Glutamatergic neuron (in vitro differentiated cells): ENCODE measurements around the gene FKBP14. TPM values are rescaled to one million over a fixed set of nuclear protein-coding genes. Genes with fewer than 3 reads are reported as not detected.
A peak's percentile ranks its signal among the peaks of the same experiment; 100 is the strongest.
"Not testable (repeated sequence)": the region's sequence is repeated elsewhere in the genome, so short reads cannot be mapped to it uniquely, and the experiment has no call there.

Experiments used
- DNase-seq: peaks from one replicate; pipeline ENCODE4 v3.0.0; 2022
- H3K27ac Mint-ChIP-seq: one replicate; pipeline ENCODE4 v1.8.0; 2020; ENCODE audit warnings: mild to moderate bottlenecking, mixed read lengths, inconsistent platforms; ENCODE audit not compliant: unreplicated experiment
- H3K27me3 Mint-ChIP-seq: one replicate; pipeline ENCODE4 v1.8.0; 2020; ENCODE audit warnings: mild to moderate bottlenecking, moderate library complexity, mixed read lengths, inconsistent platforms; ENCODE audit not compliant: unreplicated experiment
- H3K36me3 Mint-ChIP-seq: one replicate; pipeline ENCODE4 v1.8.0; 2020; ENCODE audit warnings: mild to moderate bottlenecking, mixed read lengths, inconsistent platforms; ENCODE audit not compliant: unreplicated experiment
- H3K4me1 Mint-ChIP-seq: one replicate; pipeline ENCODE4 v1.8.0; 2020; ENCODE audit warnings: mild to moderate bottlenecking, low read depth, mixed read lengths, inconsistent platforms; ENCODE audit not compliant: unreplicated experiment
- H3K4me3 Mint-ChIP-seq: one replicate; pipeline ENCODE4 v1.8.0; 2020; ENCODE audit warnings: mild to moderate bottlenecking, mixed read lengths, inconsistent platforms; ENCODE audit not compliant: unreplicated experiment
- H3K9me3 Mint-ChIP-seq: one replicate; pipeline ENCODE4 v1.8.0; 2020; ENCODE audit warnings: mild to moderate bottlenecking, moderate library complexity, mixed read lengths, inconsistent platforms; ENCODE audit not compliant: unreplicated experiment
- total RNA-seq: library from RNA; stranded (reverse); fragmentation: NEBNext Ultra II Directional; extraction: Animal tissue kit (Norgen Biotek cat#: 25700); gene quantifications from one replicate; pipeline ENCODE4 v1.2.1, GENCODE V29; 2021; ENCODE audit not compliant: unreplicated experiment
- TF ChIP-seq, protein P1 (sequence below): fragments of 200-600 bp; sonication (generic); IDR thresholded peaks from one replicate; pipeline ENCODE4 v1.5.0; 2021; ENCODE audit not compliant: partially characterized antibody, unreplicated experiment

Gene FKBP14
- total RNA-seq, 1 donor from 2014 or later: 6.8 TPM

DNA sequence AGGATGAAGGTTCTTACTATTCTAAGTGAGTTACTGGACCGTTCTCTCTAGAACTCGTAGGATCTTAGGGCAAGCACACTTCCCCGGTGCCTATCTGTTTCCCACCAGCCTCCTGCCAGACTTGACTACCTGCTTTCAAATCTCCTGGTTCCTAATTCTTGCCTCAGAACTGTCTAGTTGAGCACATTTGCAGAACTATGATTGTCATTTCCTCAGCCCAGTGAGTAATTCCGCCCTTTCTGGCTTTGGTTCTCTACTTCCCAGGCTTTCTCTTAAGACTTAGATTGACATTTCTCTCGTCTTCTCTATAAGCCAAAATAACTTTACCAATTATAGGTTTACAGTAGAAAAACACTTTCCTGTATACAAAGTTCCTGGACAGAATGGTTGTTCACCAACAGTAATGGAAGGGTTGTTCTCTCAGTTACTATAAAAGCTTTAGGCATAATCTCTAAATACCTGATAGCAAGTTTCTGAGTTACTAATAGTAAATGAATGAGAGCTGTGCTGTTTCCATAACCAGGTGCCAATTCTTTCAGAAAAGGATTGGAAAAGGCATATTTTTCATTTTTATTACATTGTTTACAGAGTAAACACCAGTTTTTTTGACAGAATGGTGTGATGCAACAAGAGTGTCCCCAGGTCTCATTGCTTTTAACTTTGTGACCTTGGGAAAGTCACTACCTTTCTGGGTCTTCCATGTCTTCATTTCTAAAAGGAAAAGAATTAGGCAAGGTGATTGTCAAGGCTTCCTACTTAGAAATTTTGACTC lies 42.8 kb upstream of the FKBP14 start:
- H3K4me3 Mint-ChIP-seq: no peak overlapping the region
- no peak overlapping the region for H3K27ac Mint-ChIP-seq
- no peaks in the 10 kb centered on the region for H3K4me1 Mint-ChIP-seq
- no peaks in the 10 kb centered on the region for H3K9me3 Mint-ChIP-seq
- peaks cover 2% of the 10 kb centered on the region for H3K27me3 Mint-ChIP-seq
- no peak for DNase-seq
- peaks cover 5% of the 10 kb centered on the region for H3K36me3 Mint-ChIP-seq
- TF ChIP-seq, protein P1, sequence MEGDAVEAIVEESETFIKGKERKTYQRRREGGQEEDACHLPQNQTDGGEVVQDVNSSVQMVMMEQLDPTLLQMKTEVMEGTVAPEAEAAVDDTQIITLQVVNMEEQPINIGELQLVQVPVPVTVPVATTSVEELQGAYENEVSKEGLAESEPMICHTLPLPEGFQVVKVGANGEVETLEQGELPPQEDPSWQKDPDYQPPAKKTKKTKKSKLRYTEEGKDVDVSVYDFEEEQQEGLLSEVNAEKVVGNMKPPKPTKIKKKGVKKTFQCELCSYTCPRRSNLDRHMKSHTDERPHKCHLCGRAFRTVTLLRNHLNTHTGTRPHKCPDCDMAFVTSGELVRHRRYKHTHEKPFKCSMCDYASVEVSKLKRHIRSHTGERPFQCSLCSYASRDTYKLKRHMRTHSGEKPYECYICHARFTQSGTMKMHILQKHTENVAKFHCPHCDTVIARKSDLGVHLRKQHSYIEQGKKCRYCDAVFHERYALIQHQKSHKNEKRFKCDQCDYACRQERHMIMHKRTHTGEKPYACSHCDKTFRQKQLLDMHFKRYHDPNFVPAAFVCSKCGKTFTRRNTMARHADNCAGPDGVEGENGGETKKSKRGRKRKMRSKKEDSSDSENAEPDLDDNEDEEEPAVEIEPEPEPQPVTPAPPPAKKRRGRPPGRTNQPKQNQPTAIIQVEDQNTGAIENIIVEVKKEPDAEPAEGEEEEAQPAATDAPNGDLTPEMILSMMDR: no peak

GRCh38 chr7:30068117-30068516 lies 41.6 kb upstream of the FKBP14 start:
- H3K4me1 Mint-ChIP-seq: no peaks in the 10 kb centered on the region
- TF ChIP-seq, protein P1: no peak
- H3K36me3 Mint-ChIP-seq: peaks cover 5% of the 10 kb centered on the region
- H3K27me3 Mint-ChIP-seq: peaks cover 2% of the 10 kb centered on the region
- no peak overlapping the region for H3K4me3 Mint-ChIP-seq
- H3K9me3 Mint-ChIP-seq: no peaks in the 10 kb centered on the region
- DNase-seq: no peak
- H3K27ac Mint-ChIP-seq: no peak overlapping the region

- Mint-ChIP-seq H3K27ac (no peak overlapping the region), H3K4me3 (no peak overlapping the region), H3K4me1 (no peaks in the 10 kb centered on the region), H3K9me3 (no peaks in the 10 kb centered on the region), H3K27me3 (peaks cover 2% of the 10 kb centered on the region), H3K36me3 (peaks cover 5% of the 10 kb centered on the region)
- TF ChIP-seq, protein P1: no peak
- DNase-seq: no peak
Measured at GRCh38 chr7:30066687-30067086, 40.2 kb upstream of the FKBP14 start.

- peaks cover 2% of the 10 kb centered on the region for H3K27me3 Mint-ChIP-seq
- H3K4me1 Mint-ChIP-seq: no peaks in the 10 kb centered on the region
- no peak overlapping the region for H3K4me3 Mint-ChIP-seq
- no peaks in the 10 kb centered on the region for H3K9me3 Mint-ChIP-seq
- DNase-seq: no peak
- H3K27ac Mint-ChIP-seq: no peak overlapping the region
- no peaks in the 10 kb centered on the region for H3K36me3 Mint-ChIP-seq
- TF ChIP-seq, protein P1: no peak
Measured at GRCh38 chr7:30065746-30066145, 39.2 kb upstream of the FKBP14 start.

DNA sequence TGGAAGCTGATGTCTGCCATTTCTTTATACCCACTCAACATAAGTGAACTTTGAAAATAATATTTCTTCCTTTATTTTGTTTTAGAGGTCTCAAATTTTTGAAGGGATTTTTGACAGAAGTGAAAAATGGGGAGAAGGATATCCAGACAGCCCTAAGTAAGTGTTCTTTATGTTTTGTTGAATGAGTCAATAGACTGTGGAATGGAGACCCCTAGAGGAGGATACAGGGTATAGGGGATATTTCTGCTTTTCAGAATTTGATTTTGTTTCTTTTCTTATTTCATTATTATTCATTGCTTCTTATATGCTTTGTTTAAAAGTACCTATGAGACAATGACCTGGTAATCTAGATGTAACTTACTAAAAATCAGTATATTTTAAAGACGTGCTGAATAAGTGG lies 36.1 kb upstream of the FKBP14 start:
- Mint-ChIP-seq H3K4me1 (no peaks in the 10 kb centered on the region), H3K9me3 (no peaks in the 10 kb centered on the region), H3K36me3 (peaks cover 7% of the 10 kb centered on the region), H3K27ac (no peak overlapping the region), H3K4me3 (no peak overlapping the region), H3K27me3 (no peaks in the 10 kb centered on the region)
- DNase-seq: no peak
- TF ChIP-seq, protein P1: peak; percentile 58

GRCh38 chr7:30061786-30062185 lies 35.3 kb upstream of the FKBP14 start:
- not testable (repeated sequence) for H3K4me1 Mint-ChIP-seq, H3K27me3 Mint-ChIP-seq, H3K4me3 Mint-ChIP-seq, H3K9me3 Mint-ChIP-seq, H3K27ac Mint-ChIP-seq, H3K36me3 Mint-ChIP-seq
- peak; percentile 38 for DNase-seq
